Stimulated activated CD4-positive, alpha-beta T cell treated with anti-CD3 and anti-CD28 coated beads, Interleukin-2, amount 100 ng/mL, for 24 hours (primary cell): Measurements from ENCODE around the gene MGRN1.
A peak's percentile ranks its signal among the peaks of the same experiment; 100 is the strongest.

Experiments
- DNase-seq, 2 donors: peaks; one replicate each; pipeline ENCODE4 v3.0.0-alpha.2; 2020

The MGRN1 gene

DNA sequence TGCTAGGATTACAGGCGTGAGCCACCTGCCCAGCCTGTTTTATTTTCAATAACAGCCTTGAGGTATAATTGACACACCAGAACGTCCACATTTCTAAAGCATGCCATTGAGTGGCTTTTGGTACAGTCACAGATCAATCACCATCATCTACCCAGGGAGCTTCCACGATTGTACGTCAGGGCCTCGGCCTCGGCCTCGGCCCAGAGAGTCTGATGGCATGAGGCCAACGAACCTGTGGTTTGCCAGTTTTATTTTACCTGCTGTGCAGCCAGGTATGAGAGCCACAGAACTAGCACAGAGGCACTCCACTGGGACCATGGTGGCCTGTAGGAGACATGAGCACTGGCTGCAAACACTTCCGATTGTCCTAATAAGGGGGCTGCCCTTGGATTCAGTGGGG is 18.3 kb upstream of the MGRN1 start:
- no peak for DNase-seq

DNA sequence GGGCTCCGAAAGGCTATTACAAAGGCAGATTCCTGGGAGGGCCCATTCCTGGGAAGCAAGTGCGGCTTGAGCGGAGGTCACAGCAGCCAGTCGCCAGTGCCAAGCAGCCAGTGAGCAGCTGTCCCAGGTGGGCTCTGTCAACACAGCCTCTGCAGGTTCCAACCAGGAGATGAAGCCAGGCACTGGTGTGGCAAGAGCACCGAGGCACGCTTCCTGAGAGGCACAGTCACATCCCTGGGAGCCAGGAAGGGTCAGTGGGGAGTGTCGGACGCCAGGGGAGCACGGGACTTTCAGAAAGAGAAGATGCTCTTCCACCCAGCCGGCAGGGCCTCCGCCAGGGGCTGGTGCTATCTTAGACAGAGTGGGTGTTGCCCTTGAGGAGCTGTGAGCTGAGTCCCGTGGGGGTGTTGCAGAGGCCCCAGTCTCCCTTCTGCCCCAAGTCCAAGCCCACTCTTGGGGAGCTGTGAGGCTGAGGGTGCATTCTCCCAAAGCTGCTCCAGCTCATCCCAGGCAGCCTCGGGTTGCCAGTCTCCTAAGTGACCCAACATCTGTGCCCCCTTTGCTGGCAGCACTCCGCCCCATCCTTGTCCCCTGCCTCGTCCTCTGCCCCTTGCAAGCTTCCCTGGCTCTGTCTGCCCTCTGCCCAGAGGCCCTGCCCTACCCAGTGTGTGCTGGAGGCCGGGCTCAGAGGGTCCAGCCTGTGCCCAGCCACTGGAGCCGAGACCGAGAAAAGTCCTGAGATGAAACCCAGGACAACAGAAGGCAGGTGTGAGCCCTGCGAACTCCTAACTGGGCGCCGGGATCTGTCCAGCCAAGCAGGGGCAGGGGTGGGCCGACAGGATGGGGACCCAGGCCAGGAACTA is 16.6 kb upstream of the MGRN1 start:
- no peak for DNase-seq

DNA sequence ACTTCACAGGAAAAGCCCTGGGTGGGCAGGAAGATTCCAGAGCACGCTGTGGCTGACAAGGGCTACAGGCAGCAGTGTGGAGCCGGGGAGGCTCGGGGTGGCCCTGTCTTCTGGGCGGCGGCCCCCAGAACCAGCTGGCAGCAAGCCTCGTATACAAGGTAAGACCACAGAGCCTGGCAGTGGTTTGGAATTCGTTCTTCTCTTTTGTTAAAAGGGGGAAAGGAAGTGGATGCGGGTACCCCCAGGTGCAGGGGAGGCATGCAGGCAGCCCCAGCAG is 16.0 kb upstream of the MGRN1 start:
- no peak for DNase-seq

- DNase-seq = no peak
These were observed 15.2 kb upstream of the MGRN1 start for GRCh38 chr16:4609200-4610010.

GRCh38 chr16:4610011-4611005 is 14.3 kb upstream of the MGRN1 start:
- DNase-seq = no peak

DNA sequence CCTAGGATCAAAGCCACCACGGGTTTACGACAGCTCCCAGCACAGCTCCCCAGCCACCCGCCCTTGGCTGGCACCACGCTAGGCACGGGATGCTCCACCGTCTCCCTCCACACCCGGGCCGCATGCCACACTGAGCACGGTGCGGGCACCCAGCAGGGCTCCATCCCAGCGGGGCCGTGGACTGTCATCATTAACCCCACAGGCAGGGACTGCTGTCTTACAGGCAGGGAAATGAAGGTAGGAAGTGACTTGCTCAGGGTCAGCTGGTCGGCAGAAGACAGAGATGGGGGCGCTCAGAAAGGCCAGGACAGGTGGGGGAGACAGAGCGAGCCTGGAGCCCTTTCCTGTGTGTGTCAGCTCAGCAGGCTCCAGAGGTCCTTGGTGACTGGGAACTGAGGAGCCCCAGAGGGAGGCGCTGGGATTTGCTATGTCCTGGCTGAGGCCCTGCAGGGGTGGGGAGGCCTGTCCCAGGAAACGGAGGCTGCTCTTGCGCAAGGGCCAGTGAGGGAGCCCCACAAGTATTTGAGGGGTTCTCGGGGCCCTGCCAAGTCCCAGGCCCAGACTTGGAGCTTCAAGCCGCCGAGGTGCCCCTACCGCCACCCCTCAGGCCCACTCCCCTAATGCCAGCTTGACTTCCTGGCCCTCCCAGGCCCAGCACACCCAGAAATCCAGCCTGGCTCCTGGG is 13.1 kb upstream of the MGRN1 start:
- DNase-seq = no peak

GRCh38 chr16:4612474-4612931 is 12.1 kb upstream of the MGRN1 start:
- no peak for DNase-seq

- DNase-seq = no peak
These were observed 11.5 kb upstream of the MGRN1 start for GRCh38 chr16:4612977-4613635.

GRCh38 chr16:4613636-4614570 is 10.7 kb upstream of the MGRN1 start:
- DNase-seq = peak; percentile 49 to 59

DNA sequence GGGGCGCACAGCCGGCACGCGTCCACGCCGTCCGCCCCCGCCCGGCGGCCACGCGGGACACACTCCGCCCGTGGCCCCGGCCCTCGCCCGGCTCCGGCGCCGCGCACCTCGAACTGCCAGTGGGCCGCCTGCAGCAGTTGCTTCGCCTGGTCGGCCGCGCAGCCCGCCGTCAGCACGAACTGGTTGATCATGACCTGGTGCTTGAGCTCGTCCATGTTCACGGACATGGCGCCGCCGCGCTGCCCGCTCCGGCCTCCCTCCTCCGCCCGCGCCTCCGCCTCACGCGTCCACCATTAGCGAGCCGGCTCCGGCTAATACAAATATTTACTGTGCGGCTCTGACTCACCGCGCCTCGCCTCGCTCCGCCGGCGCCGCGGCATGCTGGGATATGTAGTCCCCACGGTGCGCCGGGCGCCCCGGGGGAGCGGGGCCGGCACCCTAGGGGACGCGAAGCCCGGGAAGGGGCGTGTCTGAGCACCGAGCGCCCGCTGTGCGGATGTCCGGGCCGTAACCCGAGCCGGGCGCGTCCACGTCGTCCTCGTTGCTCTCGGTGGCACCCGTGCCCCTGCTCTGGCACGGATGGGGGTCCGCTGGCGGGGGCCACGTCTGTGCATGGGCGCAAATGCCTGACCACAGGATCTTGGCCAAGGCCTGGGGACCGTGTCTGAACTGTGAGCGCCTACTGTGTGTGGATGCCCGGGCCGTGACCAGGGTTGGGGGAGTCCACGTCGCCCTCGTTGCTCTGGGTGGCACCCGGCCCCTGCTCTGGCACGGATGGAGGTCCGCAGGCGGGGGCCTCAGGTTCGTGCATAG is 9.8 kb upstream of the MGRN1 start, which contains the start of gene UBALD1:
Gene UBALD1 (minus strand): TSS at position 318 of the 813 bp plus-strand sequence. CDS start 91 bp downstream, at position 227.
- peak; percentile 80 to 86 for DNase-seq

DNA sequence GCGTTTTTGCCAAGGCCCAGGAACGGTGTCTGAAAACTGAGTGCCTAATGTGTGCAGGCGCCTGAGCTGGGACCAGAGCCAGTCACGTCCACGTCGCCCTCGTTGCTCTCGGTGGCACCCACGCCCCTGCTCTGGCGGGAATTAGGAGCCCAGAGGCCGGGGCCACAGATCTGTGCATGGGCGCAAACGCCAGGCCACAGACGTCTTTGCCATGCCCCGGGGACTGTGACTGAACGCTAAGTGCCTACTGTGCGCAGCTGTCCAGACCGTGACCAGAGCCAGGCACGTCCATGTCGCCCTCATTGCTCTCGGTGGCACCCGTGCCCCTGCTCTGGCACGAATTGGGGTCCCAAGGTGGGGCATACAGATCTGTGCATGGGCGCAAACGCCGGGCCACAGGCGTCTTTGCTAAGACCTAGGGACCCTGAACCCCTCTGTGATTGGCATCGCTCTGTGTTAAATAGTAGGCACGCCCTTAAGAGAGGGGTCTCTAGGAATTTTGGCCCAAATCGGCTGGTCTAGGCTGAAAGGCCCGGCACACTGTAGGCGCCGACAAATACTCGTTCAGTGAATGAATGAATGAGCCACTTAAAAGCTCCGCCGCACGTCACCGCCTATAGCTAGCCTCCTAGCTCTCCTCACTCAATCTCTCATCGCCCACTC is 9.1 kb upstream of the MGRN1 start:
- DNase-seq = peak in 1 of 2 donors; percentile 20

DNA sequence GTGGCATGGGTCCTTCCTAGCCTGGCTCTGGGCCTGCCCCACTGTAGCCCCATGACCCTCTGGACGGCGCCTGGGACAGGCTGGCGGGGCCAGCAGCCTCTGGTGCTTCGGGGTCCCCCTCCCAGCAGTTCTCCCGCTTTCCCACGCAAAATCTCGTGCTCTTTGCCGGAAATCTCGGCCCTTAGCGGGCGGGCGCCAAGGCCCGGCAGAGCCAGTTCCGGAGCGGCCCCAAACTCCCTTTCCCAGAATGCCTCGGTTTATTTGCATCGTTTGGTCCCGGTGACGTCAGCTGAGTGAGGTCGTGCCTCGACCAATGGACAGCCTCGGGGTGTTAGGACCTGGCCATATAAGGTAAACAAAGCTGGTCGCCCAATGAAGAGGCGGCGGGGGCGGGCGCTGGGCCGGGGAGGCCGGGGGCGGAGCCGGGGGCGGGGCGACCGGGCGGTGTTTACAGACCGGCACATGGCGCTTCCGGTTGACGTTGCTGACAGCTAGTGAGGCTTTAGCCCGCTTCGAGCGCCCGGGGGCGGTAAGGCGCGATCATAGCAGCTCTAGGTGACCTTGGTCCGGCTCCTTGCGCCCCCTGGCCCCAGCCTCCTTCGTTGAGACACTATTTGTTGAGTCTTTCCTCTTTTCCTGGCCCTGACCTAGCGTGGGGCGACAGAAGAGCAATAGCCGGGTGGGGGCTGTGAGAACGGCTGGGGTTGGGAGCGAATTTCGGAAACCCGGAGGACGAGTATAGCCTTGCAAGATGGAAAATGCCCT is 8.4 kb upstream of the MGRN1 start:
- peak; percentile 98 to 99 for DNase-seq

DNA sequence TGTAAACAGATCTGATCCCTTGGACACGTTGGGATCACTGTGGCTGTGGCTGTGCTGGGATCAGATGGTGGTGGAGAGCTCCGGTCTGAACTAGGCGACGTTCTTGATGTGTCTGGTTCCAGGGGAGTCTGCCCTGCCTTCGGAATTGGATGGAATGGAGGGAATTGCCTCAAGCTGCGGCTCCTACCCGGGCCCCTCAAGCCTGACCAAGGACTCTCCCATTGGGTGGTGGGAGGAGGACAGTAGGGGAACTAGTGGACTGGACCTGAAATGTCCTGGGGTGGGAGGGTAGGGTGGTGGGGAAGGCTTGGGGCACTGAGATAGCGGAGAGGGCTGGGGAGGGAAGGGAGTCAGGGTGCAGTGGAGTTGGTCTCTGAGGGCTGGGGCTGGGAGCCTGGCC is 6.7 kb upstream of the MGRN1 start:
- DNase-seq = no peak

GRCh38 chr16:4618645-4619418 is 5.8 kb upstream of the MGRN1 start:
- no peak for DNase-seq

DNA sequence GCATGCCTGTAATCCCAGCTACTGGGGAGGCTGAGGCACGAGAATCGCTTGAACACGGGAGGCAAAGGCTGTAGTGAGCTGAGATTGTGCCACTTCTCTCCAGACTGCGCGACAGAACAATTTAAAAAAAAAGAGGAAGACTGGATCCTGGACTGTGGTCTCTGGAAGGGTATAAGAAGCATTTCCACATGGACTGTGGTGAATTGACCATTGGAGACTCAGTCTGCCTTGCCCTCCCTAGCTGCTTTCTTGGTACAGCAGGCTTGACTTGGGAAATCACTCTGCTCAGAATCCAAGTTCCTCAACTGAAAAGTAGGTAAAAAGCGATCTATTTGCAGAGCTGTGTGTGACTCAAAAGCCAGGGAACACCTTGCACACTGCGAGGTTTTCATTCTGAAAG is 1.0 kb upstream of the MGRN1 start:
- DNase-seq = no peak

GRCh38 chr16:4624827-4625559 is 367 bp downstream of the MGRN1 start:
- peak; percentile 76 to 85 for DNase-seq
